ENCODE measurements around the gene CSNK2B.
"Not testable (repeated sequence)": the region's sequence is repeated elsewhere in the genome, so short reads cannot be mapped to it uniquely, and the experiment has no call there.

CSNK2B gene

DNA sequence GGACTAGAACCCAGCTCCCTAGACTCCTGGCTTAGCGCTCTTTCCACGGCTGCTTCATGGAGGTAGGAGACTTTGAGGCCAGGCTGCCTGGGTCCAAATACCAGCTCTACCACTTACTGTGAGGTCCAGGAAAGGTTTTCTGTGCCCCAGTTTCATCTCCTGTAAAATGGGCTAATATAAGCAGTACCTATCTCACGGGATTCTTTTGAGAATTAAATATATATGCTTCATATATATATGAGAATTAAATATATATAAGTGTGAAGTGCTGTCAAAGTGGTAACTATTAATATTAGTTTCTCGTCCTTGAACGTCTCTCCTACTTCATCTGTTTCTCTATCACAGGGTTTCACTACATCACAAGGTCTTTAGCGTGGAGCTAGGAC is 25.2 kb downstream of the CSNK2B start:
- no peak for DNase-seq

DNA sequence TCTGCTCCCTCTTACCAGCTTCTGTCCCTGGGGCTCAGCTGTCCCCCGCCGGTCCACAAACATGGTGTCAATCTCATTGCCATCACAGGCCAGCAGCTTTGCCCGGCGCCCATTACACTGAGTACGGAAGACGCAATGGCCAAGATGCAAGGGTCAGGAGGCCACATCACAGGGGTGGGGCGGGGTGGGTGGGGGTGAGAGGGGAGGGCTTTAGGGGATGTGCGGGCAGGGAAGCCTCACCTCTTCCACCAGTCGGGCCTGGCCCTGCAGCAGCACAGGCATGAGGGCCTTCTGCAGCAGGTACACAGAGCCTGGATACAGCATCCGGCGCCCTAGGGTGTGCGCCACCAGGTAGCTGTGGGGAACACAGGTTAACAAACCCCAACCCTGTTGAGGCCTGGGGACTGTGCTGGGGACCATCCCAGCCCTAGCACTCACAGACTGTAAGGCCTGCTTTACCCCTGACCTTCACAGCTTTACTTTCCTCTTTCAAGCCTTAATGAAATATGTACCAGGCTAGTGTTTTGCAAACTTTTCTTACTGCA is 25.8 kb downstream of the CSNK2B start:
- no peak for DNase-seq

DNA sequence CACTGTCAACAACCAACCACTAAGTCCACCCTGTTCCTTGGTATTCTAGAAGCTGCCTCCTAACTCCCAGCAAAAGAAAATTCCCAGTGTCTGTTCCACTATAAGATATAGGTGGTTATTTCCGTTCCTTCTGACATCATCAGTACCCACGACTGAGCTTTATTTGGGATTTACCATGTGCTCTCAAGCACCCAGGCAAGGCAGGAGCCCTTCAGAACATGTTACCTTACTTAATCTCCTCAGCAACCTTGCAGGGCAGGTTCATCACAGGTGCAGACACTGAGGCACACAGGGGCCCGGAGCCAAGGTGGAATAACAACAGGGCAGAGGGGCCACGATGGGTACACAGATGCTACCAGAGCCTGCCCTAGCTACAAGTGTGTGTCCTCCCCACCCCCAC is 26.5 kb downstream of the CSNK2B start:
- DNase-seq: no peak

DNA sequence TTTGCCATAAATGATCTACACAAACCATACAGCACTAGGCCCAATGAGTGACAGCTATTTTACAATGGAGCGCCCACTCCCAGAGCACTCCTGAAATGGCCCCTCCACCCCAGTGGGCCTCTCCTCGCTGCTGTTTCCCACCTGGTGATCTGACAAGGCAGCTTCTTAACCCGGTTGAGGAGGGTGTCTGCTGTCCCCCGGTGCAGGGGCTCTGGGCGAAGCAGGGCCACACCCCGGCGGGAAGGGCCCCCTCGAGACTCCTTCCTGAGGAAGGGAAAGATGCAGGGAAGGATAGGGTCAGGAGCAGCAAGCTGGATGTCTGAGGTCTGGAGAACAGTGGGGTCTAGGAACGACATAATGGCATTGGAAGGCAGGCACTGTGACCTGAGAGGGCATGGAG is 27.0 kb downstream of the CSNK2B start:
- no peak for DNase-seq

DNA sequence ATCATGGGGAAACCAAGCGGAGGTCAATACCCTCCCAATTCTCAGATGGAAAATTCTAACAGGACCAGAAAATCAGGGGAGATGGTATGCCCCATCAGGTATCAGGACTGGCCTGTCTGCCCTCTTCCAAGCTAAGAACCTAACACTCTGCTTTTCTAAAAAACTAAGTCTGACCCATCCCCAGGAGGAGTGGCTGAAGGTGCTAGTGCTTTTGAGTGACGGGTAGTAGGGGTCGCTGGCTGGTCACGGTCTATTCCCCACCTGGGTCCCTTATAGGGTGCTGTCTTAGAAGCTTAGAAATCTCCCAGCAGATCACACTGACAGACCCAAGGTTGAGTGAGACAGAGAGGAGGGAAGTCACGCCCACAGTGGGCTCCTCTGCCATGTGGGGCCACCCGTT is 27.7 kb downstream of the CSNK2B start:
- no peak for DNase-seq

DNA sequence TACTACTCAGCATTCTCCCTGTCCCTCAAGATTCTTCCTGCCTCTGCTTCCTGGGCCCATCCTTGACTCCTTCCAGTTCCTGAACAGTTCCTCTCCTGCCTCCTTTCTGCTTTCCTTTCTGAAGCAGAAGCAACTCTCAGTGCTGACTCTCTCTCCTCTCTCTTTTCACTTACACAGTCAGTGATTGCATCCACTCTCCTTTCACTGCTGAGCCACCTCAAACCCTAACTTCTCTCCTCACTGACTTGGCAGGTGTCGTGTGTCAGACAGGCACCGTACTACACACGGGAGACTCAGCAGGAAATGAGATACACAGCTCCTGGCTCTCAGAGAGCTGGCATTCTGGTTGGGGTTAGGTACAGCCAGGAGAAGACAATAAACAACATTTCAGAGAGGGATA is 31.7 kb downstream of the CSNK2B start:
- no peak for DNase-seq

DNA sequence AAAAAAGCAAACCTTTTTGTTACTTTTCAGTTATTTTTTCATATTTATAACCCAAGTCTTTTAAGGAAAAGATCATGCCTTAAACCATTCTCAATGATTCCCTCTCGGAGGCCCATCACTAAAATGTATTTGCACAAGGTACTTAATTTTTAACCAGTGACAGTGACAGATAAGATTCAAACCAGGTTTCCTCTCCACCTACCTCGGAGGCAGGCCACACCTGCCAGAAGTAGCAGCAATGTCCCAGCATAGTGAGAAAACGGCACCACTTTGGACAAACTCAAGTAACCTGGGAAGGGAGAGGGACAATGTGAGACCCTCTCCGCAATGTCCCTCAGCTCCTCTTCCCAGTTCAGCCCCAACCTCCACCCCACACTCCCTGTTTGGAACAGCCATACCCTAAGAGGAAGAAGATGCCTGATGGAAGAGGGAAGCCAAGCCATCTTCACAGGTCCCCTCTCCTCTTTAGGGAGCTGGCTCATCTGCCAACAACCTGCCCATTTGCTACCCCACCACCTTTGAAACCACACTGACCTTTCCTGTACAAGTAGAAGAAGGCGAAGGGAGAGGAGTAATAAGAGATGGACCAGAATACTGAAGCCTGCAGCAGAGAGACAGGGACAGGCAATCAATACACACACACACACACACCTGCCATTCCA is 35.0 kb downstream of the CSNK2B start:
- DNase-seq: no peak

DNA sequence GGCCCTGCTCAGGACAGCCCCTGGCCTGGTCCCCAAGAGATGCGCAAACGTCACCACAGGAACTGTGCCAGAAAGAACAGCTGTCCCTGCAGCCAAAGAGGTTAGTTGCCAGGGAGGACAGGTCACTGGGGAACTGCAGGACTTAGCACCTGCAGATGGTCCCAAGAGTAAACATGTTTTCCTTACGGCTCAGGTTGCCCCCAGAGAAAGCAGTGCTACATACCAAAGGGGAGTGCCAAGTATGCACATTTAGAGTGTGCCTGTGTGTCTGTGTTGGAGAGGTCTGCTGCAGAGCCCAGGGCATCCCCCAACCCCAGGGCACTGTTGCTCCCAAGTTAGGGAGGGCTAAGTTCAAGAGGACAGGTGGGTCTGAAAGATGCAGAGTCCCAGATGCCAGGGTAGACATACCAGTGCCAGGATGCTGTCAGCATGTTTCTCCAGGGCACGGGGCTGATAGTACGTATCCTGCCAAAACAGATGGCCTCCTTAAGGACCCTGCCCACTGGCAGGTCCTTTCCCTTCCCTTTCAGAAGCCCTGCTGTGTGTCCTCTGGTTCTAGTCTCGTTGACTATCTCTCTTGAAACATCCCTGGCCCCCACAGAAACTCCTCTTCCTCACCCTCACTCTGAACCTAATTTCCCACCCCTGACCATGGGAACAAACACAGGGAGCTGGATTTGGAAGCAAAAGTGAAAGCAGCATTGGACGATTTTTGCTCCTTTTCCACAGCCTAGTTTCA is 36.0 kb downstream of the CSNK2B start:
- peak; percentile 53 for DNase-seq

DNA sequence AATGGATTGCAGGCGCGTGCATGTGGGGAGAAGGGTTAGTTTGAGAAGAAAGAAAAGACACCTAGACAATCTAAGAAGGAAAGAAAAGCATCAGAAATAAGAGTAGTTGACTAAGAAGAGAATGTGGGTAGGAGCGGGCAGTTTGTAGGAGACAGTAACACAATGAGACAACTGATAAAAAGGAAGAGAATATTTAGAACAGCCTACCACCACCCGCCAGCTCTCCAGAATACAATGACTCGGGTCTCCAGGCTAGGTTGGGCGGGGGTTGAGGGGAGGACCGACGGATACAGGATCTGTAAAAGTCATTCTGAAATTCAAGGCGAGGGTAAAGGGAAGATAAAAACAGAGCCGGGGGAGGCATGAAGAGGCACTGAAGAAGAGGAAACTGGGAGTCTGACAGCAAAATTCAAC is 36.5 kb downstream of the CSNK2B start:
- no peak for DNase-seq

DNA sequence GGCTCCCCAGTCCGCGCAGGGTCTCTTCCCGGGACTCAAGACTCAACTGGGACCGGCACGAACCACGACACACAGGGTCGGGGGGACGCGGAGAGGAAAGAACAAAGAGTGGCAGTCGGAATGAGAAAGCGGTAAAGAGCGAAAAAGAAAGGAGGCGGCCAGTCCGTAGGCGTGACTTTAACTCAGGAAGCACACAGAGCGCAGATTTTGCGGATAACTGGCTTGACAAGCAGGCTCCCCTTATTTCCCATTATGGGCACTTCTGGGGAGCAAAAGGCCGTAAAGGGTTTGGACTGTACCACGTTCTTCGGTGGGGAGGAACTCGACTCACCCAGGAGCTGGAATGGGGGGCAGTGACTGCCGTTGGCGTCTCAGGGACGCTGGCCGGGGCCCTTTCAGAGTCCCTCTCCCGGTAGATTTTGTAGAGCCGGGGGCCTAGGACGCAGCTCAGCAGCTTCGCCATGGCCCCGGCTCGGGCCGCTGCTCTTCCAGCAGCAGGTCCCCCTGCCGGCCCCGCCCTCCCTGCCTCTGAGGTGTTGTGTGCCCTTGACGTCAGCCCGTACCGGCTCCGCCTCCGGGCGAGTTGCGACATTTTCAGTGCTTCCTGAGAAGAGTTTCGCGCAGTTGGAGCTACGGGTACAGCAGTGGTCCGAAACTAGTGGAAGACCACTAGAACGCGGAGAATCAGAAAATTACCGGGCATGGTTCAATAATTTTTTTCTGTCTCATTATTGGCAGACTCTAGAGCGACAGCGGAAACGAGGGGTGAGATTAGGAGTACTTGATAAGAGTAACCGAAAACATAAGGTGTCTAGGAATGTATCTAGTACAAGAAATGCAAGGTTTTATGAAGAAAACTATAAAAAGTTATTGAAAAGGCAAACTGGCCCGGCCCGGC is 37.2 kb downstream of the CSNK2B start, which contains the start of gene ABHD16A:
Gene ABHD16A, minus strand, starts transcription at position 506 of the 898 bp plus-strand sequence. Its CDS starts 43 bp downstream, at position 463.
- DNase-seq: peak; percentile 99

DNA sequence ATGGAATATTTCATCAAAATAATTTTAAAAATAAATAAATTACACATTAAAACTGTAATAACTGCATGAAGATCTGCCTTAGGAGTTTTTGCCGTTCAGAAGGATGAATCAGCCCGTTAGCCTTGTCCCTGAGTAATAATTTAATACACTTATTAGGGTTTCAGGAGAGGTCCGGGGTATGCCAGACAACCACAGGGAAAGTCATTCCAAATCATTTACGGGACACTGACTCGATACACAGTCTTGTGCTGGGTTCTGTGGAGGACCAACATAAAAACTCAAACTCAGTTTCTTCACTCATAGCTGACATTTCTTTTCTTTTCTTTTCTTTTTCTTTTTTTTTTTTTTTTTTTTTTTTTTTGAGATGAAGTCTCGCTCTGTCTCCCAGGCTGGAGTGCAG is 40.1 kb downstream of the CSNK2B start:
- DNase-seq: no peak

DNA sequence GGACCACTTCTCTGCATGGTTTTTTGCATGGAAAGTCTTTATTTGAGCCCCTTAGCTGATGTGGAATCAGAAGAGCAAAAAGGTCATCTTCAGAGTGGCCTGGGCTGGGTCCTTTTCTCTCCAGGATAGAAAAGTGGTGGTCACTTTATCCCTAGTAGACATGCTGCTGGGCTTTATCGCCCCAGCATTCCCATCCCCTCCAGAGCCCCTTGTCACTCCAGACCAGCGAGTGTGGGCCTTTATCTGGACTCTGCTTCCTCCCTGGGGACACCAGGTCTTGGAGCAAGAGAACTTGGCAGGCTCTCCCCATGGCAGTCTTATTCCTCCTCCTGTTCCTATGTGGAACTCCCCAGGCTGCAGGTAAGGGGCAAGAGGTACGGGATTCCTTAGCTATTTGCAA is 40.7 kb downstream of the CSNK2B start, which contains the start of gene LY6G6F:
Gene LY6G6F, plus strand, starts transcription at position 268 of the 400 bp plus-strand sequence. Its CDS starts 41 bp downstream, at position 309.
- DNase-seq: no peak

DNA sequence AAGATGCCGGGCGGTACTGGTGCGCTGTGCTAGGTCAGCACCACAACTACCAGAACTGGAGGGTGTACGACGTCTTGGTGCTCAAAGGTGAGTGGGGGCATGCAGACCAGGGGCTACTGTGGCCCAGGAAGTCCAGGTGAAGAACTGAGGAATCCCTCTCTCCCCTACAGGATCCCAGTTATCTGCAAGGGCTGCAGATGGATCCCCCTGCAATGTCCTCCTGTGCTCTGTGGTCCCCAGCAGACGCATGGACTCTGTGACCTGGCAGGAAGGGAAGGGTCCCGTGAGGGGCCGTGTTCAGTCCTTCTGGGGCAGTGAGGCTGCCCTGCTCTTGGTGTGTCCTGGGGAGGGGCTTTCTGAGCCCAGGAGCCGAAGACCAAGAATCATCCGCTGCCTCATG is 41.8 kb downstream of the CSNK2B start:
- DNase-seq: no peak

DNA sequence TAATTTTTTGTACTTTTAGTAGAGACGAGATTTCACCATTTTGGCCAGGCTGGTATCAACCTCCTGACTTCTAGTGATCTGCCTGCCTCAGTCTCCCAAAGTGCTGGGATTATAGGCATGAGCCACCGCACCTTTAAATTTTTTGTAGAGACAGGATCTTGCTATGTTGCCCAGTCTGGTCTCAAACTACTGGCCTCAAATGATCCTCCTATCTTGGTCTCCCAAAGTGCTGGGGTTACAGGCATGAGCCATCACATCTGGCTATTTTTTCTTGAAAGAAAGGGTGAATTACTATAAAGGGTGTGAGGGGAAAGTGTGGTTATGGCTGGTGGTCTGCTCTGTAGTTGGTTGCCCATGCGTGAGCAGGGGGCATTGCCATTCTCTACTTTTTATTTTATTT is 42.3 kb downstream of the CSNK2B start:
- no peak for DNase-seq

DNA sequence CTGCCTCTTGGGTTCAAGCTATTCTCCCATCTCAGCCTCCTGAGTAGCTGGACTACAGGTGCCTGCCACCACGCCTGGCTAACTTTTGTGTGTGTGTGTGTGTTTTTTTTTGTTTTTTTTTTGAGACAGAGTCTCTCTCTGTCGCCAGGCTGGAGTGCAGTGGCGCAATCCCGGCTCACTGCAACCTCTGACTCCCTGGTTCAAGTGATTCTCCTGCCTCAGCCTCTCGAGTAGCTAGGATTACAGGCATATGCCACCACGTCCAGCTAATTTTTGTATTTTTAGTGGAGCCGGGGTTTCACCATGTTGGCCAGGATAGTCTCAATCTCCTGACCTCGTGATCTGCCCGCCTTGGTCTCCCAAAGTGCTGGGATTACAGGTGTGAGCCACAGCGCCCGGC is 43.3 kb downstream of the CSNK2B start:
- not testable (repeated sequence) for DNase-seq

DNA sequence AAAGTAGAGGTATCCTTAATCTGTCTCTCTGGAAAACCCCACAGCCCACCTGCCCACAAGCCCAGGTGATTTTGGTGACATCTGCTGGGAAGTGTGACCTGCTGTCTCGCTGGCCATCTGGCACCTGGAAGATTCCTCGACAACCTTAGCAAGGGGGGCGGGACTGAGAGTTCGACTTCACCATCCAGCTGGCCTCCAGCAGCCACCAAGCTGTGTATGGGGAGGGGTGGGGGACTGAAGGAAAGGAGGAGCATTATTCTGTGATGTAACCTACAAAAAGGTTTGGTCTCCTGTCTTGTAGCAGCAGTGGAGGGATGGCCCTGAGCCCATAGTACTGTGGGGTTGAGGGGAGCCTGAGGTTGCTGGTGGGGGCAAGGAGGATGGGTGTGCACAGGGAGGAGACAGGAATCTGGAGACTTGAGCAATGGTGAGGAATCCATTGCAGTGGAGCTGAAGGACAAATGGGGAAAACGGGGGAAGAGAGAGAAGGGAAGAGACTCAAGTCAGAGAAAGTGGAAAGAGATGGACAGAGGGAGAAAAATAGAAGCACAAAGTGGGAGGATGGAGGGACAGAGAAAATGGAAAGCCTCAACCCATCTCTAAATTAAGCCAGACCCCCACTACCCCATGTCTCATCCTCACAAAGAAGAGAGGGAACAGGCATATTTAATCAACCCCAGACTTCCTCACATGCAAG is 44.8 kb downstream of the CSNK2B start:
- peak; percentile 62 for DNase-seq

DNA sequence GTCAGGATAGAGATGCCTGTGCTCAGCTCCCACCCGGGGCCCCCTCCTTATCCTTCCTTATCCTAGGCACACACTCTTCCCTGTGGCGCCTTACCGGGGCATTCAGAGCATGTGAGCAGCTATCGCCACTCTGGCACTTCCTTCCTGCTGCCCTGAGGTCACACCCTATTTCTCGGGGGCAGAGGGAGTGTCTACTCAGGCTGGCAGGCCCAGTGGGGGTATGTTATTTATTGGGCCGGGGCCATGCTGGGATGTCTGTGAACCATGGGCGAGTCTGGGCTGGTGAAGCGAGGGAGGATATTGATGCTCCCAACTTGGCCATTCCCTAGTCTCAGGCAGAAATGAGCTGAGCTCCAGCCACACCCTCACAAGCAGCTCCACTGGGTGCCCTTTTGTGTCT is 45.4 kb downstream of the CSNK2B start:
- DNase-seq: no peak

DNA sequence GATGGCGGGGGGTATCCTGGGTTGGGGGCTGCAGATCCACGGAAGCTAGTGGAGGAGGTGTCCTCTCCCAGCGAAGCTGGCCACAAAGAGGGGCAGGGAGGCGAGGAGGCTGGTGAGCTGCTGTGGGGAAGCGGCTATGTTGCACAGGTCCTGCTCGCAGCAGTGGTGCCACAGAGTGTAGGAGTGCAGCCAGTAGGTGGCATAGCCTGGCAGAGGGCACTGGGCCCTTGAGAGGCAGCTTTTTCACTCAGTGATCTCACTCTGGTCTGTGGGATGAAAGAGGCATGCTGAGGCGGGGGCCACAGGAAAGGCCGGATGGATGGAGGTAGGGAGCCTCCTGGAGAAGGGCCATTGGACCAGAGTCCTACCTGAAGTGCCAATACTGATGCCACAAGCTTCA is 46.4 kb downstream of the CSNK2B start:
- no peak for DNase-seq

DNA sequence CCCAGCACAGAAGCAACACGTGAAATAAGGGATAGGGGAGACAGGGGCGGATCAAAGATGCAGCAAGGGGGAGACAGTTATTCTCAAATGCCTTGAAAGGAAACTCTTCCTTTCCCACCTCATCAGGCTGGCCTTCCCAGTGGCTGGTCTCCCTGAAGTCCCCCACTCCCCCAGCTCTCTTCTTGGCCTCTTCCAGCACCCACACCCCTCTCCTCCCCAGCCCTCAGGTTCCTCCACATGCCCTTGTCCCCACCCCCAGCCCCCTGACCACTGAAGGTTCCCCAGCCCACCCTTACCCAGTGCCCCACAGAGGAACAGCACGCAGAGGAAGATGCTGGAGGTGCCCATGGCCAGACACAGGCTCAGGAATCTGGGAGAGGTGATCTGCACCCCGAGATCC is 47.6 kb downstream of the CSNK2B start:
- no peak for DNase-seq

DNA sequence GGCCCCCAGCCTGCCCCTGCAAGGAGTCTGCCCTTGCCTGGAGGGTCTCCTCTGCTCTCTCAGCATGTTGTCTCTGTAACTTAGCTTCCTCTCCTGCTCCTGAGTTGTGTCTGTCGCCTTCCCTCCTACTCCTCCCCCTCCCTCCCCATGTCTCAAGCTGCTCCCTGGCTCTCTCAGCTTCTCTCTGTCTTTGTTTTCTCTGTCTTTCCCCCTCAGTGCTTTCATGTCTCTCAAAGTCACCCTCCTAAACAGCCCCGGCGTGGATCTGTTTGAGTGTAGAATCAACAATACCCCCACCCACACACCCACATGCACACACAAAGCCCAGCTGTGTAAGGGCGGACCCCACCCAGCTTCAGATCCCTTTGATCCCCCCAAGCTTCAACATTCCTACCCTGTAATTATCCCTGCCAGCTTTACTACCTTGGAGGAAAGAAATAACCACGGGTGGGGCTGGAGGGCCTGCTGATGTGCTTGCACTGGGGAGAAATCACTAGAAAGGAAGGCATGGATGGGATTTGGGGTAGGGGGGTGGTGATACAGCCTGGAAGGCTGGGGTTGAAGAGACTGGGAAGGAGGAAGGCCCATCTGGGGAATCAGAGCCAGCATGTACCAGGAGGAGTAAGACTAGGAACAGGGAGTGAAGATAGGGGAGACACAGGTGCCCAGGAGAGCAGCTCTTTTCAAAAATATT is 48.3 kb downstream of the CSNK2B start:
- no peak for DNase-seq

DNA sequence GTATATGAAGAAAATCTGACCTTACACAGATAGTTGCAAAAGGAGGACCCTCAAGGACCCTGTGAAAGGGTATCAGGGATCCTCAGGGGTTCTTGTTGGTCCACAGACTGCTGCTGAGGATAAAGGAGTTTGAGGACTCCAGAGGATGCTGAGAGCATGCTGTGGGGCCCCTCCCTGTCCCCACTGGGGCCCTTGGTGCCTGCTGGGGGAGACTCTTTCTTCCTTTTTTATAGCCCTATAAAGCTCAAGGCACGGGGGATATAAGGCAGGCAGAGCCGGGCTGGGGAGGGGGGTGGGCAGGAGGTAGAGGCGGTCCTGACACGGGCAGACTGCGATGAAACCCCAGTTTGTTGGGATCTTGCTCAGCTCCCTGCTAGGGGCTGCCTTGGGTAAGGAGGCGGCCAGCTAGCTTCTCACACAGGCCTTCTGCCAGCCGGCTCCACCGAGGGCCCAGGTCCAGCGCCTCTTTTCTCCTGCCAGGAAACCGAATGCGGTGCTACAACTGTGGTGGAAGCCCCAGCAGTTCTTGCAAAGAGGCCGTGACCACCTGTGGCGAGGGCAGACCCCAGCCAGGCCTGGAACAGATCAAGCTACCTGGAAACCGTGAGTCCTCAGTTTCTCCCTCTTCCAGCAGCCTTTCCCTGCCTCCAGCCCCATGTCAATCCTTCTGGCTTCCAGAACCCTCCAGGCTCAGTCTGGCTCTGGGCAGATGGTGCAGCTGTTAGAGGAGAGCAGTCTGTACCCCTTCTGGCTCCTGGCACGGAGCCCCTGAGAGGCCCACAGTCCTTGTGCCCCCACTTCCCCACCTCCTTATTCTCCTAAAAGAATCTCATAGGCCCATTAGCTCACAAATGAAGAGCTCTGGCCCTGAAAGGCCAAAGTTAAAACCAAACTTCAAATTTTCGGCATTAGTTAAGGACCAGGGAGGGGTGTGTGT is 49.4 kb downstream of the CSNK2B start, which contains the start of gene LY6G6D:
Gene LY6G6D, plus strand, starts transcription at position 327 of the 937 bp plus-strand sequence. Its CDS starts 8 bp downstream, at position 335.
- DNase-seq: peak; percentile 36
